HUES64 (cell line): ENCODE data around the gene TIMM23B.
"Not testable (repeated sequence)": the region's sequence is repeated elsewhere in the genome, so short reads cannot be mapped to it uniquely, and the experiment has no call there.

Experiments
- H3K27ac ChIP-seq: 2 replicates; pipeline ENCODE4 v1.7.0; 2013; ENCODE audit warnings: low read depth, low read length, inconsistent platforms
- H3K27me3 ChIP-seq: 2 replicates; pipeline ENCODE4 v1.6.1; 2013; ENCODE audit warnings: mild to moderate bottlenecking, low read length; ENCODE audit not compliant: insufficient read depth
- H3K36me3 ChIP-seq: 2 replicates; pipeline ENCODE4 v1.6.1; 2013; ENCODE audit warnings: mild to moderate bottlenecking, low read length; ENCODE audit not compliant: insufficient read depth
- H3K4me1 ChIP-seq: 2 replicates; pipeline ENCODE4 v1.6.1; 2013; ENCODE audit warnings: mild to moderate bottlenecking, low read length, moderate library complexity; ENCODE audit not compliant: insufficient read depth
- H3K4me3 ChIP-seq: 2 replicates; pipeline ENCODE4 v1.5.1; 2013; ENCODE audit warnings: mild to moderate bottlenecking, low read length, moderate library complexity
- H3K9ac ChIP-seq: 2 replicates; pipeline ENCODE4 v1.6.1; 2013; ENCODE audit warnings: mild to moderate bottlenecking, low read depth, low read length
- H3K9me3 ChIP-seq: 2 replicates; pipeline ENCODE4 v1.6.1; 2013; ENCODE audit warnings: low read depth, low read length; ENCODE audit not compliant: insufficient read depth
- whole genome bisulfite sequencing: fragments of 150-250, 120-280 bp; methylation state at CpG from one replicate; pipeline ENCODE4 v1.1.7; 2013; ENCODE audit warnings: missing lambda C conversion rate; 5-methylcytosine and 5-hydroxymethylcytosine counted together

The TIMM23B gene

DNA sequence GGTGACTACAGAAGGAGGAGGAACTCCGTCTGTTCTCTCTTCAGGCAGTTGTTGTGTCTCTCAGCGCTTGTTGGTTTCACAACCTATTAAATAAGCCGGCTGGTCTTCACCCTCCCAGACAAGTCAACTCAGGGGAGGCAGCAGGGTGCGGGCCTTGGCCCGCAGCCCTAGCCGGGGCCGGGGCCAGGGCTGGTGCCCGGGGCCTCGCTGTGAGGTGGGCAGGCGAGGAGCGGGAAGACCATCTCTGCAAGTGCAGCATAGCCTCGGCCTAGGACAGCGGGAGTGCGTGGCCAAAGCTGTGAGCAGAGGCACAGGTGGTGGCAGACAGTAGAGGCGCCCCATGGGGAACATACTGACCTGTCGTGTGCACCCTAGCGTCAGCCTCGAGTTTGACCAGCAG is 46.5 kb downstream of the TIMM23B start, which contains the start of gene AGAP6:
TSS of gene AGAP6 (plus strand) at position 31 of the 400 bp plus-strand sequence. CDS start at position 341, 310 bp downstream.
- not testable (repeated sequence) for H3K4me3 ChIP-seq, H3K36me3 ChIP-seq, H3K27ac ChIP-seq, H3K4me1 ChIP-seq, H3K9ac ChIP-seq, H3K9me3 ChIP-seq, H3K27me3 ChIP-seq
- WGBS: 91% methylated on average over 12 of the region's 18 CpGs

DNA sequence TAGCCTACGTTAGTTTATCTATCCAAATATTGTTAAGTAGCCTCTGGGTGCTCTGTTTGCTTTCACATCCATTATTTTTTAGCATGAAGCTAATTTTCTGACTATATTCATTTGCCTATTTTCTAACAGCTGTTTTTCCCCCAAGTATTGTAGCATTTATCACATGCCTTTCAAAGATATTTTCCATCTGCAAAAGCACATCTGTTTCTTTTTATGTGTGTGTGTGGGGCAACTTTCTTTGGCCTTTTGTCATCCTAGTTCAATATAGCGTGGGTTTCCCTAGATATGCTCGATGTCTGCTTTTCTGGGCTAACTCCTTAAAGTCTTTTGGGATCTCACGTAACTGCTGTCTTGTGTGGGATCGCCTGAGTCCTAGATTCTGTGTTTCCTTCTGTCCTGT is 53.5 kb downstream of the TIMM23B start:
- not testable (repeated sequence) for H3K4me3 ChIP-seq, H3K27me3 ChIP-seq, H3K36me3 ChIP-seq, H3K27ac ChIP-seq, H3K4me1 ChIP-seq, H3K9ac ChIP-seq, H3K9me3 ChIP-seq
- 100% methylated on average over 2 of the region's 5 CpGs for WGBS

DNA sequence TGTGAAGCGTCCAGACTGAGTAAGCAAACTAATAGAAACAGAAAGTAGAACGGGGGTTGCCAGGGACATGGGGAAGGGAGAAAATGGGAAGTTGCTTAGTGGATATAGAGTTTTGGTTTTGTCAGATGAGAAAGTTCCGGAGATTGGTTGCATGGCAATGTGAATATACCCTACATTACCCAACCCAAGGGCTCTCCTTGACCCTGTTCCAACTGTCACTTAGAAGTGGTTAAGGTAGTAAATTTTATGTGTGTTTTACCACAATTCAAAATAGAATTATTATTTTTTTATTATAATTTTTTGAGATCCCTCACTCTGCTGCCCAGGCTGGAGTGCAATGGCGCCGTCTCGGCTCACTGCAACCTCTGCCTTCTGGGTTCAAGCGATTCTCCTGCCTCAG is 72.2 kb downstream of the TIMM23B start:
- not testable (repeated sequence) for H3K27me3 ChIP-seq, H3K27ac ChIP-seq, H3K36me3 ChIP-seq, H3K9me3 ChIP-seq, H3K9ac ChIP-seq, H3K4me1 ChIP-seq, H3K4me3 ChIP-seq
- WGBS: no CpG with 5 or more reads among the region's 7 CpGs

DNA sequence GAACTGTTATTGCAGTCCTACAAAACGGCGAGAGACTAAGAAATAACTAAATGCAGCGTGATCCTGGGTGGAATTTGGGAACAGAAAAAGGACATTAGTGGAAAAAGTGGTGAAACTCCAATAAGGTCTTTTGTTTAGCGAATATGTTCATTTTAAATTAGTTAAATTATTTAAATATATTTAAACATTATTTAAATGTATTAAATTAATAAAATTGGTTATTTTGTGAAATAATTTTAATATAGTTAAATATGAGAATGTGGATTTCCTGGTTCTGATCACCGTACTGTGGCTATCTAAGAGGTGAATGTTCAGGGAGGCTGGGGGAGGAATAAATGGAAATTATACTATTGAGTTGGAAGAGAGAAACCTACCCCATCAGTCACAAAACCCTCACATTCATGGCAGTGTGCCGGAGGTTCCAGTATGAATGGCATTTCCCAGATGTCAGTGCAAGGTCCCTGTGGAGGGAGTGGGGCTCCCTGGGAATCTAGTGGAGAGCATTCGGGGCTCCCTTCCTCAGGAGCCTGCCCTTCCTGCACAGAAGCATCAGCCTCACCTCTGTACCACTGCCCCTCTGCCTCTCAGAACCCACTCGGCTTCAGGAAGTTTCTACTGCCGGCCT is 73.9 kb downstream of the TIMM23B start:
- H3K27ac ChIP-seq, H3K27me3 ChIP-seq, H3K9ac ChIP-seq, H3K9me3 ChIP-seq, H3K36me3 ChIP-seq, H3K4me3 ChIP-seq, H3K4me1 ChIP-seq: not testable (repeated sequence)
- WGBS: 76% methylated on average over 2 of the region's 9 CpGs

DNA sequence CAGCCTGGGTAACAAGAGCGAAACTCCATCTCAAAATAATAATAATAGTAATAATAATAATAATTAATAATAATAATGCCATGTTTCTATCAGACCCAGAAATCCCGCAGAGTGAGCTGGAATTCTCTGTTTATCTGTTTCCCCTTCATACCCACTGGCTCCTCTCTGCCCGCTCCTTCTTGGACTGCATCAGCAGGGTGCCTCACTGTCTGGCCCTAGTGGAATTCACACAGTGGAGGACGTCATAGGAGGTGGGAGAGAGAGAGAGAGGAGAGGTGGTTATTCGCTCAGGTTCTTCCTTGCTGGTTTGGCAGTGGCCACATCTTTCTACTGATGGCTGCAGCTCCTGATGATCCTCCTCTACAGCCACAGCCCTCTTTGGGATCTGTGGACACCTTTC is 75.1 kb downstream of the TIMM23B start:
- H3K9ac ChIP-seq, H3K4me3 ChIP-seq, H3K4me1 ChIP-seq, H3K27ac ChIP-seq, H3K27me3 ChIP-seq, H3K9me3 ChIP-seq, H3K36me3 ChIP-seq: not testable (repeated sequence)
- WGBS: 83% methylated on average over 3 of the region's 5 CpGs

DNA sequence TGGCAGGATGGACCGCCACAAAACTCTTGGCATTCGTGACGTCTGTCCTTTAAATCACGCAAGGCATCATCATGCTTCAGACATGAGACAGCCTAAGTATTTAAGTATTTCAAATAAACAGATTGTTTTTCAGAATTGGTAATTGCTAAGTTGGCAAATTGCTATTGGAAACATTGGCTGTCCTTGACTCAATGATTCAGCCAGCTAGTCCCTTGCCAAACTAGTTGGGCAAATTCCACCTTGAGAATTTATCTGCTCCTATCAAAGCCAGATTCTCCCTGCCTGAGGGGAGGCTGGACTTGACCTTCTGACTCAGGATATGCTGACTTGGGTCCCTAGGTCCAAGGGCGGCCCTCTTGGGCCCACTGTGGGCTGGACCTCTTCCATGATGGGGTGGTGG is 75.8 kb downstream of the TIMM23B start:
- not testable (repeated sequence) for H3K4me3 ChIP-seq, H3K9me3 ChIP-seq, H3K9ac ChIP-seq, H3K27me3 ChIP-seq, H3K36me3 ChIP-seq, H3K27ac ChIP-seq, H3K4me1 ChIP-seq
- 96% methylated on average over 5 of the region's 5 CpGs for WGBS

DNA sequence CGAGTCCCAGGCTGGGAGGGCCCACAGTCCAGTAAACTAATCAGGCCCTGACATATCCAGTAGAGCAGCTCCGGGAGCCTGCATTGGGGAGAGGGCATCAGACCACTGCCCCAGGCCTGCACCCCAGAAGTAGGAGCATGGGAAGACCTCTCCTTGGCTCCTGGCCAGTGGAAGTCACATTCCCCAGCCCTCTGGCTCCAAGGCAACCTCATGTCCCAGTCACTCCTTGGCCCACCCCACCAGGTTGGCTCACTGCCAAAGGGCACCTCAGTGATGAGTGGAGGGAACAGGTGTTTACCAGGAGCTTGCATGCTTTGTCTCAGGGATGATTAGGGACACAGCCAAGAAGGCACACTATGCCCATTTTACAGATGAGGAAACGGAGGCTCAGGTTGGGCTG is 77.4 kb downstream of the TIMM23B start:
- H3K9me3 ChIP-seq, H3K9ac ChIP-seq, H3K27me3 ChIP-seq, H3K27ac ChIP-seq, H3K36me3 ChIP-seq, H3K4me3 ChIP-seq, H3K4me1 ChIP-seq: not testable (repeated sequence)
- 87% methylated on average over 3 of the region's 3 CpGs for WGBS

DNA sequence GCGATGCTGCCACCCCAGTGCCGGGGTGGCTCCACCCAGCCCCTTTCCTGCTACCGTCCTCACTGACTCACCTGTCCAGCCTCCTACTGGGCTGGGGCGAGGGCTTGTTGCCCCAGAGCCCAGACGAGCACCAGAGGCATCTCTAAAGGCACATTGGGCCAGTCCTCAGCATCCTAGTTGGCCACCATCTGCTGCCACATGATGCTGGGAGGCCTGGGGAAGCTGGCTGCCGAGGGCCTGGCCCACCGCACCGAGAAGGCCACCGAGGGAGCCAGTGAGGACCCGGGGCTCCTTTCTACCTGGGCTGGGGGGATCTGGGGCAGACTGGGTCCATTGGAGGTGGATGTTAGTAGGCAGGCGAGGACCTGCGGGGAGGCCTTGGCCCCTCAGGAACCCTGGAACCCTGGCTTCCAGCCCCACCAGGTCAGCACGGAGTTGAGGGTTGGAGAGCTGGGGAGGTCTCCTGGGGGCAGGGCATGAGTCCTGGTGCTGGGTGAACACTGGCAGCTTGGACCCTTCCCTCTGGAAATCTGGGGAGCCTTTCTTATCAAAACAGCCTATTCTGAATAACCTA is 78.7 kb downstream of the TIMM23B start:
- WGBS: 91% methylated on average over 13 of the region's 13 CpGs

DNA sequence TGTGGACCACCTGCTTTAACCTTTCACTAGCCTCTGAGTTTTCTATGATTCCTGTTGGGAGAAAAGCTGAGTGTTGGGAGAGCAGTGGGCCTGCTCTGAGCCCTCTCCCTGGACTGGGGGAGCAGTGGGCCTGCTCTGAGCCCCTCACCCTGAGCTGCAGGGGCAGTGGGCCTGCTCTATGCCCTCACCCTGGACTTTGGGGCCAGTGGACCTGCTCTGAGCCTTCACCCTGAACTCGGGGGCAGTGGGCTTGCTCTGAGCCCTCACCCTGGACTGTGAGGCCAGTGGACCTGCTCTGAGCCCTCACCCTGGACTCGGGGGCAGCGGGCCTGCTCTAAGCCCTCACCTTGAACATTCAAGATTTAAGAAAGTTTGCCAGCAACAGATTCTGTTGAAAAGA is 79.8 kb downstream of the TIMM23B start:
- Histone ChIP-seq H3K27ac (no peak overlapping the region), H3K27me3 (no peaks in the 10 kb centered on the region; the same call in 1 of the 2 replicates), H3K36me3 (no peaks in the 10 kb centered on the region), H3K4me3 (no peak overlapping the region), H3K9ac (no peak overlapping the region), H3K4me1 (no peaks in the 10 kb centered on the region), H3K9me3 (no peaks in the 10 kb centered on the region)
- WGBS: 93% methylated on average over 3 of the region's 3 CpGs

More for the DNA sequence above, 78.7 kb downstream of the TIMM23B start:
- H3K9ac ChIP-seq, H3K9me3 ChIP-seq, H3K27ac ChIP-seq, H3K36me3 ChIP-seq, H3K4me1 ChIP-seq, H3K27me3 ChIP-seq, H3K4me3 ChIP-seq: not testable (repeated sequence)
